Heart right ventricle (tissue), 16 donors: Measurements from ENCODE around the gene NOXO1. TPM values are rescaled to one million over a fixed set of nuclear protein-coding genes. Genes with fewer than 3 reads are reported as not detected.
A peak's percentile ranks its signal among the peaks of the same experiment; 100 is the strongest.

ENCODE experiments used
- ATAC-seq, 8 donors: fragments of 200-7000 bp; cut with Tn5 transposase; one replicate each; pipeline ENCODE4 v1.9.1; 2020; ENCODE audit warnings: mild to moderate bottlenecking in 8 of 8, moderate library complexity in 8 of 8, moderate number of reproducible peaks in 1 of 8
- DNase-seq, 2 donors: peaks; one replicate each; pipeline ENCODE4 v3.0.0-alpha.2; 2020
- H3K27ac ChIP-seq, 10 donors: fragments of 200-600 bp; sonication (generic) in 2 of 10; one replicate each; pipeline versions ENCODE4 v1.5.0 to v1.8.0; 2020 to 2022; ENCODE audit warnings: mild to moderate bottlenecking in 3 of 10
- H3K27me3 ChIP-seq, 7 donors: fragments of 200-600 bp; one replicate each; pipeline ENCODE4 v1.8.0; 2021 to 2022; ENCODE audit warnings: mild to moderate bottlenecking in 2 of 7
- H3K36me3 ChIP-seq, 9 donors: fragments of 200-600 bp; sonication (generic) in 1 of 9; one replicate each; pipeline versions ENCODE4 v1.5.0 to v1.8.0; 2020 to 2022; ENCODE audit warnings: mild to moderate bottlenecking in 2 of 9
- H3K4me1 ChIP-seq, 9 donors: fragments of 200-600 bp; sonication (generic) in 1 of 9; one replicate each; pipeline versions ENCODE4 v1.5.0 to v1.8.0; 2020 to 2022; ENCODE audit warnings: mild to moderate bottlenecking in 4 of 9
- H3K4me3 ChIP-seq, 10 donors: fragments of 200-600 bp; sonication (generic) in 2 of 10; one replicate each; pipeline versions ENCODE4 v1.5.0 to v1.8.0; 2020 to 2022; ENCODE audit warnings: mild to moderate bottlenecking in 7 of 10, moderate library complexity in 2 of 10
- H3K9me3 ChIP-seq, 11 donors: fragments of 200-600 bp in 10 of 11; sonication (generic) in 2 of 11; one replicate each; pipeline versions ENCODE4 v1.5.0 to v1.8.0; 2013 to 2022; ENCODE audit warnings: mild to moderate bottlenecking in 2 of 11, control low read depth in 1 of 11, moderate library complexity in 1 of 11
- CTCF ChIP-seq, 9 donors: fragments of 200-600 bp; sonication (generic) in 2 of 9; IDR thresholded peaks; one replicate each; pipeline versions ENCODE4 v1.5.0 to v1.8.0; 2021 to 2022; ENCODE audit warnings: antibody characterized with exemption in 9 of 9, mild to moderate bottlenecking in 5 of 9, moderate library complexity in 1 of 9
- WGBS, 2 donors: extraction: QIAGEN DNeasy Blood & Tissue Kit; methylation state at CpG; one replicate each; pipeline ENCODE4 v1.1.7; 2013; ENCODE audit warnings: inconsistent platforms in 1 of 2; 5-methylcytosine and 5-hydroxymethylcytosine counted together
- intact Hi-C, 10 donors: fragments of 100-400 bp; cut with DNase I; formaldehyde crosslinking; loops; one replicate each; pipeline versions ENCODE4 v1.11.1 to v1.14.2; 2022
- polyA plus RNA-seq, 2 donors: library from polyadenylated mRNA; stranded (reverse); fragments of 200-250 nt; gene quantifications; one replicate each; pipeline ENCODE4 v1.2.3, GENCODE V29; 2013
- total RNA-seq, 10 donors: library from RNA; stranded (reverse); fragmentation: NEBNext Ultra II Directional in 3 of 10; extraction: Animal tissue kit (Norgen Biotek cat#: 25700) in 3 of 10; gene quantifications; one replicate each; pipeline versions ENCODE4 v1.2.1 to v1.2.4, GENCODE V29; 2021 to 2023
- donor health status: Arrhythmogenic right ventricular cardiomyopathy.
- donor health status: ischemic (EF 13 %, LVEDD 7.1; RV severe dilation, severe dysfunction).
- donor health status: healthy with polysubstance abuse.
- donor health status: DM: no; HTN: yes; CAD: no.
- donor health status: DM: no; HTN: no; CAD: no.
- donor health status: ischemic (EF 25% LVEDD 6.9; RV normal size, moderate dysfunction).
- donor health status: ischemic (EF 25% LVEDD 5.7; RV mildly dilated, moderate dysfunction).
- donor health status: healthy.
- donor health status: DM: yes; HTN: yes; CAD: no.
- donor health status: Ischemic cardiomyopathy.
- donor health status: ischemic (EF 35%, LVEDD 5.7; RV mildly dilated, moderate dysfunction).
- donor health status: nonischemic (EF 11% LVEDD 7.7; RV severe dilation, severe dysfunction).
- donor health status: DM: yes; HTN: yes; CAD: no.
- donor health status: PGD.
- donor health status: ischemic (EF 29% LVEDD 5.4; RV normal size, mild dysfunction).
- donor health status: nonischemic (EF 23%, LVEDD 6.1; RV moderate dilation, normal function).

The NOXO1 gene
- total and polyA plus RNA-seq, 12 donors, result 0.09 to 0.29 TPM; not detected in 10

DNA sequence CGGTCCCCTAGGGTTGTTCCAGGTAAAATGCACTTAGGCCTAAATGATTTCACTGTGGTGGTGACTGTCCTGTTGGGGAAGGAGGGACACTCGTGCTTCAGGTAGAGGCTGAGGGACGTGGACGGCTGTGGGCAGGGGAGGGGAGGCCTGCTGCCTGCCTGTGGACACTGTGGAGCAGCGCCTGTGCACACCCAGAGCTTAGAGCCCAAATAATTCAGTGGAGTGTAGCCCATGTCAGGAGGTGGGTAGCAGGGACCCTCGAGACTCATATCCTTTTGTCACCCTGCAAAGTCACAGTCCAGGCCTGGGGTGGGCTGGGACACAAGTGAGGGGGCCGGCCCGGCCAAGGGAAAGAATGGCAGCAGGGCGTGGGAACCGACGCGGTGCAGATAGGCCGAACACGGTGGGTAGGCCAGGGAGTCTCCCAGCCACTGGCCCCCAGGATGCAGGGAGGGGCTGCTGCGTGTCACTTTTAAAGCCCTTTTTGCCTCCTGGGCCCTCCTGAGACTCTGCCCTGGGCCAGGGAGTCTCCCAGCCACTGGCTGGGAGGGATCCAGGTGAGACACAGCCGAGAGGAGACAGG lies 44.7 kb upstream of the NOXO1 start:
- Histone ChIP-seq H3K27ac (peak overlapping the region; percentile 74 to 98 (median 90)), H3K4me1 (peaks cover 17 to 78% (median 54%) of the 10 kb centered on the region in 9 donors), H3K4me3 (peak overlapping the region in 9 of 10 donors; percentile 51 to 94 (median 85)), H3K27me3 (peaks cover 0 to 47% (median 9%) of the 10 kb centered on the region in 7 donors), H3K9me3 (no peaks in the 10 kb centered on the region), H3K36me3 (peaks cover 0 to 18% (median 0%) of the 10 kb centered on the region in 9 donors)
- no peak for TF ChIP-seq CTCF (IDR thresholded peaks at IDR 0.05)
- DNase-seq, result peak in 1 of 2 donors; percentile 14
- WGBS, 2 donors, result 66 to 67% methylated on average over 15 to 16 of the region's 16 CpGs
- no peak for ATAC-seq
- intact Hi-C loops, result loop anchor here in 1 of 10 donors (10.0 kb wide), 2 partner anchors 59 to 229 kb away; partner anchors contain the start of gene ECI1

- peaks cover 3 to 54% (median 16%) of the 10 kb centered on the region in 7 donors for H3K27me3 ChIP-seq
- peaks cover 0 to 11% (median 0%) of the 10 kb centered on the region in 9 donors for H3K36me3 ChIP-seq
- DNase-seq (no peak), ATAC-seq (no peak)
- WGBS, 2 donors, result 91 to 93% methylated on average over 14 of the region's 14 CpGs
- H3K4me3 ChIP-seq, result peak overlapping the region in 4 of 10 donors; percentile 78 to 94 (median 85)
- H3K27ac ChIP-seq, result peak overlapping the region in 7 of 10 donors; percentile 35 to 98 (median 89)
- H3K9me3 ChIP-seq, result no peaks in the 10 kb centered on the region
- peaks cover 22 to 79% (median 60%) of the 10 kb centered on the region in 9 donors for H3K4me1 ChIP-seq
- no peak for TF ChIP-seq CTCF (IDR thresholded peaks at IDR 0.05)
- intact Hi-C loops, result loop anchor here in 1 of 10 donors (10.0 kb wide), 2 partner anchors 60 to 230 kb away; partner anchors contain the start of gene ECI1
These were observed 44.0 kb upstream of the NOXO1 start for GRCh38 chr16:2025251-2025650.

DNA sequence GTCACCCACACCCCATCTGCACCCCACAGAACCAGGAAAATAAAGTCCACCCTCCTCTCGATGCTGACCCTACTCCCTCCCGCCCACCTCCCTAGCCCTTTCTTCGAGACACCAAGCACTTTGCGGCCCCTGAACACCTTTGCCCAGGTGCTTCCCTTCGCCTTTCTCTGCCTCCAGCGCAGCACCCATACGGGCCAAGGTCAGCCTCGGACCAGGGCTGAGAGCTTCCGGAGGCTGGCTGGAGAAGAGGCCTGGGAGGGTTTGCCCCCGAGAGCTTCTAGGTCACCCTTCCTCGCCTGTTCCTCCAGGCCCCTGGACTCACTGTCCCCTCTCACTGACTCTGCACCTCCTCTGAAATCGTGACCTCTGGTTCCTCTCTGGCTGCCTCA lies 42.8 kb upstream of the NOXO1 start:
- intact Hi-C loops, result loop anchor here in 5 of 10 donors (5.0 to 10.0 kb wide), 5 partner anchors 33 to 231 kb away; partner anchors contain the start of gene ECI1 (in 1 of the 5)
- peaks cover 25 to 73% (median 60%) of the 10 kb centered on the region in 9 donors for H3K4me1 ChIP-seq
- 68 to 83% methylated on average over 12 of the region's 12 CpGs for WGBS, 2 donors

More for the DNA sequence above, 42.8 kb upstream of the NOXO1 start:
- TF ChIP-seq CTCF (IDR thresholded peaks at IDR 0.05), result no peak
- ATAC-seq, result no peak
- Histone ChIP-seq H3K9me3 (no peaks in the 10 kb centered on the region), H3K27me3 (peaks cover 15 to 66% (median 29%) of the 10 kb centered on the region in 7 donors), H3K27ac (peak overlapping the region; percentile 72 to 98 (median 84)), H3K36me3 (no peaks in the 10 kb centered on the region), H3K4me3 (peak overlapping the region in 9 of 10 donors; percentile 18 to 50 (median 43))
- DNase-seq, result peak in 1 of 2 donors; percentile 18
